GM12875 (cell line): ENCODE data around the gene DGCR2.

Experiments used
- H3K4me3 ChIP-seq: one replicate; pipeline ENCODE4 v1.5.1; 2011; ENCODE audit warnings: low read depth, low read length, control low read depth
- CTCF ChIP-seq: IDR thresholded peaks from 2 replicates; pipeline ENCODE4 v1.5.1; 2011; ENCODE audit warnings: low read depth, mild to moderate bottlenecking, control low read depth, inconsistent platforms, low read length, moderate library complexity, borderline replicate concordance; ENCODE audit not compliant: insufficient read depth

Gene DGCR2

GRCh38 chr22:18994056-18994455 is 128.2 kb downstream of the DGCR2 start:
- H3K4me3 ChIP-seq: no peak overlapping the region
- no peak for TF ChIP-seq CTCF

- no peak overlapping the region for H3K4me3 ChIP-seq
- no peak for TF ChIP-seq CTCF
These were observed 129.5 kb downstream of the DGCR2 start for GRCh38 chr22:18992543-18993198.

- no peak for TF ChIP-seq CTCF
- H3K4me3 ChIP-seq: no peak overlapping the region
These were observed 130.3 kb downstream of the DGCR2 start for GRCh38 chr22:18991821-18992442.

- TF ChIP-seq CTCF: no peak
These were observed 131.1 kb downstream of the DGCR2 start for GRCh38 chr22:18991138-18991432.

GRCh38 chr22:18990355-18991137 is 131.7 kb downstream of the DGCR2 start:
- H3K4me3 ChIP-seq: no peak overlapping the region
- TF ChIP-seq CTCF: no peak

More at GRCh38 chr22:18991138-18991432, 131.1 kb downstream of the DGCR2 start:
- H3K4me3 ChIP-seq: no peak overlapping the region

- no peak for TF ChIP-seq CTCF
- no peak overlapping the region for H3K4me3 ChIP-seq
These were observed 133.3 kb downstream of the DGCR2 start for GRCh38 chr22:18988958-18989357.
